HG03108 (cell line): ENCODE data around the gene SATB2.

Experiments used
- ATAC-seq: cut with Tn5 transposase; IDR thresholded peaks from one replicate; pipeline ENCODE4 v1.9.1; 2021; ENCODE audit warnings: moderate library complexity; ENCODE audit not compliant: unreplicated experiment

The SATB2 gene

DNA sequence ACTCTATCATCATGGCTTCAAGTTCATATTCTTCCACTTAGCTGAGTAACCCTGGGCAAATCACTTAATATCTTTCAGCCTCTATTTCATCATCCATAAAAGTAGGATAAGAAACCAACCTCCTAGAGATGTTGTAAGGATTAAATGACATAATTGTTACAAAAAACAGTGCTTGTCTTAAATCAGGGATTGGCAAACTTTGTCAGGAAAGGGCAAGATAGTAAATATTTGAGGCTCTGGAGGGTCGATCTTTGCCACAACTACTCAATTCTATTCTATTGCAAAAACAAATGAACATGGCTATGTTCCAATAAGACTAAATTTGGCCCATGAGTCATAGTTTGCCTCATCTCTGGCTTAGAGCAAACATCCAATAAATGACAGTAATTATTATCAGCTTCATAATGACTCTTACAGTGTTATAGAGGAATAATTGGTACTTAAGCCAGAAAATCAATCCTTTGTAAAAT lies 184.7 kb downstream of the SATB2 start:
- no peak for ATAC-seq

DNA sequence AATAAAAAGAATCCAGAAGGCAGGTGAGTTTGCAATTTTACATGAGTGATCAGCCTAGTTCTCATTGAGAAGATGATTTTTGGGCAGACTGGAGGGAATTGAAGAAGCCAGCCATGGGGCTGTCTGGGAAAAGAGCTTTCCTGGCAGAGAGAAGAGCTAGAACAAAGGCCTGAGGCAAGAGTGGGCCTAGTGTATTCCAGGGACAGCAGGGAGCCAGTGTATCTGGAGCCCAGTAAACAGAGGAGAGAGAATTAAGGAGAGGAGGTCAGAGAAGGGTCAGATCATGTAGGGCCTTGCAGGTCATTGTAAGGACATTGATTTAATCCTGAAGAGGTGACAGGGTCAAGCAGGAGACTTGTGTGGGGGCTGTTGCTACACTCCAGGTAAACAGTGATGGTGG lies 195.8 kb downstream of the SATB2 start:
- ATAC-seq: no peak

DNA sequence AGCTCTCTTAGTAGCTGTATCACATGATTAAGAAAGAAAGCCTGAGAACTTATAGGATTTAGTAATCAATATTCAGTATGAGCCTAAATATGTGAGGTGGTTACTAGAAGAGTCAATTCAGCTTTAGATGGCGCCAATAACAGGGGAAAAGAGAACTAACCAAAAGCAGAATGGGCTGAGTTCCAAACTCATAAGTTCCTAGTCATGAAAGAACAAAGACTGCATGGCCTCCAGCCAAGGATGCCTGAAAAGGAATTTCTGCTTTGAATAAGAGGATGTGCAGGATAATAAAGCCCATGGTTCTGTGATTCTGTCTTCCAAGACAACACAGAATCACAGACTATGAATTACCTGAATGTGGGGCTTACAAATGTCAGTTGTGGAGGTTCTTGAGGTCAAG lies 196.5 kb downstream of the SATB2 start:
- ATAC-seq: no peak

DNA sequence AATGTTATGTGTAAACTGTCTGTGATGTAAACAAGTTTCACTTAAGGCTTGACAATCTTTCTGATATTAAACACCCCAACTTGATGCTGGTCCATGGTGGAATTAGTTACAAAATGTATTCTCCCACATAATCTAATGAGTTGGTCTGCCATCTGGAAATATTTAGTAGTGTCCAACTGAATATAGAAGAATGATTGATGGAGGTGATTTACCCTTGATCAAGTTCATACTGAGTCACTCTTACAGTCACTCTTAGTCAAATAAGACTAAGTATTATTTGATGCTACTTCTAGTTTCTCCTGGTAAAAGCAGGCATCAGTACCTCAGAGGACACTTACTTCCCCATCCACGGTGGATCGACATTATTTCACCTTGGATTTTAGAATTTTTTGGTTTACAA lies 198.1 kb downstream of the SATB2 start:
- ATAC-seq: no peak

DNA sequence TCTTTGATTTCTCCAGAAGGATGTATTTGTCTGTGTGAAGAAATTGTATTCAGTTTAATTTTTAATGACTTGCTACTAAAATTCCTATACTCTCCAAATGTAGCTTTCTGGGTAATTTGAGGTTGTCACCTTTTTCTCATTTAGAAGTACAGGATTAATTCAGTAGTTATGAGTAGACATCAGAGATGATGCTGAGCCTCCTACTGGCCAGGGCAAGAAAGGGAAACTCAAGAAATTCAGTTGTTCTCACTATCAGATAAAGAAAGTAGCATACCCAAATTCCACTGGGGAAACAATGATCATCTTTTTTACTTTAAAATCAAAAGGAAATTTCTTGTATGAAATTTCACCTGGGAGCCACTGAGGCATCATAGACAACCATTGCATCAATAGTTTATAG lies 199.4 kb downstream of the SATB2 start:
- ATAC-seq: no peak

DNA sequence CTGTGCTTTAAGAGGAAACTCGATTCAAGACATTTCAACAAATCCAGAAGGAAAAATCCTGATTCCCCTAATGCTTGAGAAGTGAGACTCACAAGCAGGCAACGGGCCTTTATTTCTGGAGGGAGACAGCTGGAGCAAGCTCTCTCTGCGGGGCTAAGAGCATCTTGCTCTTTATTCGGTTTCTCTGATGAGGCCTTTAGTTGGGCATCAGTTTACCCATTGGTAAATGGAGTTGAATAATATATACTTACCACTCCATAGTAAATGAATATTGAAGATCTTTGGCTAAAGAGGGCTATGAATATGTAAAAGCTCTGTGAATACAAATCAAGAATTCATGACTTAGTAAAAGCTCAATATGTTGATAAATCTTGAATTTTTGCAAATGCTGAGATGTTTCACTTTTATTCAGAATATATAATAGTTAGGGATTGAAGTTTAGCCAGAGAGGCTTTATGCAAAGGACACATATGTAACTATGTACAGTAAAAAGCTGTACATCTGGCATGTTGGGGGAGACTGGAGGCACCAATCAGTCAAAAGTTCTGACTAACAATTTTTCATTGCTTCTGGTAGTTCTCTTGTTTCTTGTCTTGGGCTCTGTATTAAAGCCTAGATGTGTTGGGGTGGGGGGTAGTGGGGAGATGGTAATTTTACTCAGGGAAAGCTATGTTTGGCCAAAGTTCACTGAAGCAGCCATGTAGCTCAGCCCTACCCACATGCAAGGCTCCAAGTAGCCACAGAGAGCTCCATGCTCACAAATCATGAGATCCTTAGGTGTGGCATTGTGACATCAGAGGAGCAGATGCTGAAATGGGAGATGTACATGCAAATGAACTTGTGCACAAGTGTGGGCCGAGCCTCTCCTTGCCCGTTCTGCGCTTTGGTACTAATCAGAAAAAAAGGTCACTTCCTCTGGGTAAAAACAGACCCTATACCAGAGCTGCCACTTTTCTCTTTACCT lies 200.2 kb downstream of the SATB2 start:
- ATAC-seq: no peak

DNA sequence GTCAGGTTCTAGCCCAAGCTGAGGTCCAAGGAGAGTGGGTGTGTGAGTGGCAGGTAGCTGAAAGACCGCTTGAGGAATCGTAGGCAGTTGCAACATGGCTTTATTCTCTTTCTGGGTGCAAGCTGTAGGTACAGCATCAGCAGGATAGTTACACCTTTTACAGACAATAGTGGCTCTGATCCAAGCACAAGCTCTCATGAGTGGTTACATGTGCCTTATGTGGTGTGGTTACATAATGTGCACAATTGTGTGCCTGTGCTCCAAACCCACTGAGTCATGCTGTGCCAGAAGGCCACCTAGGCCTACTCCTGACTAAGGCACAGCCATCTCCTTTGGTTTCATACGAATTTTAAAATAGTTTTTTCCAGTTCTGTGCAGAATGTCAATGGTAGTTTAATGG lies 227.6 kb downstream of the SATB2 start:
- no peak for ATAC-seq

DNA sequence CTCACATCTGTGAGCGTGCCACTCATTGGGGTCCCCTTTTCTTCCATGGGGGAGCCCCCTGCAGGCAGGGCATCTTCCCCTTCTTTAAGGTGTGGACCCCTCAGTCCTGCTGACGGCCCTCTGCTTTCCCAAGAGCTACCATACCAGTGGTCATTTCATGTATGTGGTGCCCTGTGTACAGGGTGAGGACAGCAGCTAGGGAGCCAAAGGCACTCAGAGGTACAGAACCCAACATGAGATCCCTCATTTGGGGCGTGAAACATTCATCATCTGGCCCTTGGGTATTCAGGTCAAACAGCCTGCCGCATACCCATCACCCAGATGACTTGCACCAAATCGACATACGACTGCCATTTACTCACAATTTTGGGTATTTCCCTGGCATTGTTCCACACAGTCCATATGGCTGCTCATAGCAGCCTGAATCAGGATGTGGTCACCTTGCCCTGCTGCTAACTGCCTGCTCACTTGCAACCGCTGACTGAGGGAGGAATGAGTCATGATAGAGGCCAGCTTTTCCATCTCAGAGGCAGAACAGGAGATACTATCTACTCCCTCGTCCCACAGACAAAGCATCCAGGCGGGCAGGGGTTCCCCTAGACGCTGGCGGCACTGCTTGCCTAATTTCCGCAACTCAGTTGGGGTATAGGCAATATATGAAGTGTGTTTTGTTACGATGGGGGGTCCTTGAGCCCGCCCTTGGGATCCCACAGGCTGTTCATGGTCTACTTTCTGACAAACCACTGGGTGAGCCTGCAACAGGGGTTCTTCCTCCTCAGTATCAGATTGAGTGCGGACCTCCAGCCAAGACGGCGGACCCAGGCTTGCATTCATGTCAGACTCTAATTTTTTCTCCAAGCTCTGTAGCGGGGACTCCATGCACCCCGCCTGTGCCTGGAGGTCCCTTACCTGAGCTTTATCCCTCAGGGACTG lies 228.6 kb downstream of the SATB2 start:
- peak; percentile 85 for ATAC-seq

DNA sequence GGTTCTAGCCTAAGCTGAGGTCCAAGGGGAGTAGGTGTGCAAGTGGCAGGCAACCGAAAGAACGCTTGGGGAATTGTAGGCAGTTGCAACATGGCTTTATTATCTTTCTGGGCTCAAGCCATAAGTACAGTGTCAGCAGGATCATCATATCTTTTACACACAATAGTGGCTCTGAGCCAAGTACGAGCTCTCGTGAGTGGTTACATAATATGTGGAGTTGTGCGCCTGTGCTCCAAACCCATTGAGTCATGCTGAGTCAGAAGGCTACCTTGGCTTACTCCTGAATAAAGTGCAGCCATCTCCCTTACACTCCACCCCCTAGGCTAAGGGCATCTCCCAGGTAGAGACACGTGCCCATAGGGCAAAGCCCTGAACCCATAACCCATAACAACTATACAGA lies 233.9 kb downstream of the SATB2 start:
- ATAC-seq: no peak

DNA sequence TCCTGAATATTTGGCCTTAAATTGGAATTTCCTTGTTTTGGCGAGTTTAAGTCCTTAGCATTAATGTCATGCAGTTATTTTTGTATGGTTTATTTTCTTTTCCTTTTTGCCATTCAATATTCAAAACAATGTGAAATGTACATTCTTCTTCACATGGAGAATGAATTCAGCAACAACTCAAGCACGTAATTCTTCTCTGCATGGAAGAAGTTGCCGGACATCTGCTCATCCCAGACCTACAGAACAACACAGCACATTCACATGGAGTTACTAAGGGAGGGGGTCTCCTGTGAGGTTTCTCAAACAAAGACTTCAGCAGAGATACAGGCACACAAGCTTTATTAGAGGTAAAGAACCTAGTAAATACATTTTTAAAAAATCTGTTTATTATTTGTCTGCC lies 236.8 kb downstream of the SATB2 start:
- ATAC-seq: no peak

DNA sequence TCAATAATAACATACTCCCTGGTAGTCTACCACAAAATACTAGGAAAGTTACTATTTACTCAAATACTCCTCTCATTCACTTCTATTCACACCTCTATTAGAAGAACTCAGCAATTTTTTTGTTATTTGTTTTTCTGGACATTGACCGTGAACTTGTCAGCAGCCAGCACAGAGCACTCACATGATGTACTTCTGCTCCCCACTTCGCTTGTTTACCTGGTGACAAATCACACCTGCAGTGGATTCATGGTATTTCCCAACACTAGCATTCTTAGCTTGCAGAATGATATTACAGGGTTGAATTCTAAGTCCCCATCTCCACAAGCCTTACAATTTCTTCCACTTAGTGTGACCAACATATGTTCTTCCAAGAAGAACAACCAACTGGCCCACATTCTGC lies 238.2 kb downstream of the SATB2 start:
- ATAC-seq: no peak
